NCI-H2196 (cell line): ENCODE results near the gene ARHGEF6.
"Not testable (repeated sequence)": the region's sequence is repeated elsewhere in the genome, so short reads cannot be mapped to it uniquely, and the experiment has no call there.

Experiments
- DNase-seq: peaks from one replicate; lab custom pipeline; 2025; ENCODE audit not compliant: unreplicated experiment; lab: John Stamatoyannopoulos, UW

ARHGEF6 gene

DNA sequence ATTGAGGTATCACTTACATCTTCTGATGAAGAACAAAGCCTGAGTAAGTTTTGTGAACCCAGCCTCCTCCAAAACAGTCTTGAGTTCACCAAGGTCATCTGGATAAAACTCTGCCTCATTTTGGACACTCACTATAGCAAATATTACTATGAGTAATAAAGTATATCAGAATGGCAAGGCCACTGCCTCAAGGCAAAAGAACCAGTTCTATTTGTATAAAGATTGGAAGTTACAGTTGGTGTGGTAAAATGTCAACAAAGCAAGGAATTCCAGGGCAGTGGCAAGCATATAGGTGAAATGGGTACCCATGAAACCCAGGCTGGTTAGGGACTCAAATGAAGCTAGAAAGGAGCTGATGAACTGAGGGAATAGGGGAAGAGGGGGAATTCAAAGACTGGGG, 2.4 kb upstream of the ARHGEF6 start:
- no peak for DNase-seq

DNA sequence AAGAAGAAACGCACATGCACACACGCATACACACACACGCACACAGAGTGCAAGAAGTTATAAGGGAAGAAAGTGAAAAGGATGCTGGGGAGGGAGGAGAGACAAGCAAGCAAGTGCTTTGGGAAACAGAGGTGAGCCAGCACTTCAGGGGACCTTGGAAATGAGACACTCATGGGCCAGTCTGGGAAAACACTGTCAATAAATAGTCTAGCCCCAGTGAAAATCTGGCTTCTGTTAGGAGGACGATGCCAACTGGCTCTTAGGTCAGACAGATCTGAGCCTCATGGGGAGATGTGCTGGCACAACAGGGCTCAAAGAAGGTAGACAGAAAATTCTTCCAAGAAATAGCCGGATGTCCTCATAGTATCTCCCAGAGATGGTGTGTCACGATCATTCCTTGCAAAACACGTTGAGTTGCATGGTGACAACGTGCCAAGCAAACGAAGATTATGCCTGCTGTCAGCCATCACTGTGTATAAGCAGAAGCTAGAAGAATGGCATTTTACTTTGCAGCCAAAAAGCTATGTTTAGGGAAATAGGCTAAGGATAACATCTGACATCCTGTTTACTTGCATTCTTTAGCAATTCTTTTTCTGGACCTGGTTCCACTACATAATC, 557 bp upstream of the ARHGEF6 start:
- no peak for DNase-seq

DNA sequence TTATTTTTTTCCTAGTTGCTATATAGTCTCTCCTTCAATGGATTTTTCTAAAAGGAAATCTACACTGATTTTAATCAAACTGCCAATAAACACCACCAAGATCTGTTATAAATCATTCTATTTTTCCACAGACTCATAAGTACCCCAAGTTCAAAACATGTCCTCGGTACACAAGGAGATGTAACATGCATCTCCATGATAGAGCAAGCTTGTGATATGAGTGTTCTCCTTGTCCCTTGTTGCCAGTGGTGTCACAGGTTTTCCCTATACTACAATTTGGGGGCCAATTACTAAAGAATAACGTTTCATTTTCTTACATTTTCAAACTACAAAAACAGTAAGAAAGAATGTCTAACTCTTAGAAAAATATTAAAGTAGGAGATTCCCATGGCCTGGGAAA, 491 bp downstream of the ARHGEF6 start:
- DNase-seq: no peak

DNA sequence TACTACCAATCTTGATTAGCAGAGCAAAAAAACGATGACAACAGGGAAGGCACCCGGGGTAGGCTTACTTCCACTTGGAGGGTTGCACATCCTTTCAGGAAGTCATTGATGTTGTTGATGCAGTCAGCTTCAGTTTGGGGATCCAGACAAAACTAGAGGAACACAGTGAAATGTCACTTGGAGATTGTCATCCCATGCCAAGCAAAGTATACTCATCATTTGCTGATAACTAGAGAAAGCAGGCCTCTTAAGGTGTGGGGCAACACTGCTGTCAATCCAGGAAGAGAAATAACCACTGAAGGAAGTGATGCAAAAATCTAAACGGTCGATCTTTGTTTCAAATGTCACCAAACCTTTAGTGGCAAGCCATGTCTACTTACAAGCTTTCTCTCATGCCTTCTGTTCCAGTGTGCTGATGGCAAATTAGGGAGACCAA, 1.4 kb downstream of the ARHGEF6 start:
- no peak for DNase-seq

DNA sequence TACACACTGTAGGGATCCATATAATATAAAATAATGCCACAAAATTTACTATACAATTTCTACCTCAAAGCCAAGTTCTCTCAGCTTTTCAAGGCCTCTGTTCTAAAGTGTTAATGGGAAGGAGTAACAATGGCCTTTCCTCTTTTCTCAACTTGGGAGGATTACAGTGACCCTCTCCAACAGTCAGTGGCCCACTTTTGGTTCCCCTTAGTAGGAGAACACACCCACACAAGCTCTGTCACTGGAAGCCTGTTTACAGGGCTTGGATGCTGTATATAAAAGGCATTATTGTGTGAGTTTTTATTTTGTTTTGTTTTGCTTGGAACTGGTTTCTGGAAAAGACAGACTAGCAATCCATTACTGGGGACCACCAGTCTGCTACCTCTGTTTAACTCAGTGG, 1.8 kb downstream of the ARHGEF6 start:
- DNase-seq: no peak

DNA sequence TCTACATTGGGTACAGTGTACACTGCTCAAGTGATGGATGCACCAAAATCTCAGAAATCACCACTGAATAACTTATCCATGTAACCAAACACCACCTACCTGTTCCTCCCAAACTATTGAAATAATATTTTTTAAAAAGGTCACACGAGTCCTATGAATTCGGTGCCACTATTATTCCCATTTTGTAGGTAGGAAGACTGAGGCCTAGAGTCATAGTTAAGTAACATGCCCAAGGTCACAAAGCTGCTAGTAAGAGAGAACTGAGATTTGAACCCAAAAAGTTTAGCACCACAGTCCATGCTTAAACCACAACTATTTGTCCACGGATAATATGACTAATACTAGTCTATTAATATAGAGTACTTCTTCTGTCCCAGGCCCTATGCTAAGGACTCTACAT, 2.7 kb downstream of the ARHGEF6 start:
- no peak for DNase-seq

DNA sequence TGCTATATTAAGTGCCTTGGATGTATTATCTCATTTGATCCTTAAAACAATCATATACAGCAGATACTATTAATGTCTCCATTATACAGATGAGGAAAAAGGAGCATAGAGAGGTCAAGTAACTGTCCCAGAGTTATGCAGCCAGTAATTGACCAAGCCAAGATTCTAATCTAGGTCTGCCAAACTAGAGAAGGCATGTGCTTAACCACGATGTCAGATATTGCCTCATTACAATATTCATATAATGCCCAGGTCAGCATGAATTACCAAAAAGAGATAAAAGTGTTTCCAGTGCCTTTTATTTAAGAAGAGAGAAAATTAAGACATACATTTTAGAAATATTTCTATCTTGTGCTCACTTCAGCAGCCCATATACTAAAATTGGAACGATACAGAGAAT, 7.1 kb downstream of the ARHGEF6 start:
- DNase-seq: no peak

DNA sequence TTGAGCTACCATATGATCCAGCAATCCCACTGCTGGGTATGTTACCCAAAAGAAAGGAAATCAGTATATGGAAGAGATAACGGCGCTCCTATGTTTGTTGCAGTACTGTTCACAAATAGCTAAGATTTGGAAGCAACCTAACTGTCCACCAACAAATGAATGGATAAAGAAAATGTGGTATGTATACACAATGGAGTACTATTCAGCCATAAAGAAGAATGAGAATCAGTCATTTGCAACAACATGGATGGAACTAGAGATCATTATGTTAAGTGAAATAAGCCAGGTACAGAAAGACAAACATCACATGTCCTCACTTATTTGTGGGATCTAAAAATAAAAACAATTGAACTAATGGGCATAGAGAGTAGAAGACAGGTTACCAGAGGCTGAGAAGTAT, 8.9 kb downstream of the ARHGEF6 start:
- DNase-seq: not testable (repeated sequence)

DNA sequence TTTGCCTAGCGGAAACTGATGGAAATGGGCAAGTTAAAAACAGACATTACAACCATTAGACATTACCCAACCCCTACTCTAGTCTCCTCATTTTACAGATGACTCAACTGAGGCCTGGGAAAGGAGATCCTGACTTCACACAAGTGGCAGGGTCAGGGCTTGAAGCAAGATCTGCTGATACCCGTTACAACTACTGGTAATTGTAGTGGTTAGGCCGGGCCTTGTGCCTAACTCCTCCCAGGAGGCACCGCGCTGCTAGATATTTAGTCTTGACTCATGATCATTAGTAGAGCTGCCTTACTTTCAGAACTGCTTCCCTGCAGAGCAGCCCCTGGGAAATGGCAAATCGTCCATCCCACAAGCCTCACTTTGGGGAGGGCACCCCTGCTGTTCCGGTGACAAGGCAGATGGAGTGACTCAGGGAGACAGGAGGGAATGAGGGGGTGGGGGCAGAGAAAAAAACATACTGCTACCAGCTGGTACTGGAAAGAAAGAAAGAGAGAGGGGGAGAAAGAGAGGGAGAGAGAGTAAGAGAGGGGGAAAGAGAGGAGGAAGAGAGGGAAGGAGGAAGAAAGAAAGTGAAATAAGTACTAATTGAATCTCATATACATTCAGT, 12.2 kb downstream of the ARHGEF6 start:
- peak; percentile 24 for DNase-seq

DNA sequence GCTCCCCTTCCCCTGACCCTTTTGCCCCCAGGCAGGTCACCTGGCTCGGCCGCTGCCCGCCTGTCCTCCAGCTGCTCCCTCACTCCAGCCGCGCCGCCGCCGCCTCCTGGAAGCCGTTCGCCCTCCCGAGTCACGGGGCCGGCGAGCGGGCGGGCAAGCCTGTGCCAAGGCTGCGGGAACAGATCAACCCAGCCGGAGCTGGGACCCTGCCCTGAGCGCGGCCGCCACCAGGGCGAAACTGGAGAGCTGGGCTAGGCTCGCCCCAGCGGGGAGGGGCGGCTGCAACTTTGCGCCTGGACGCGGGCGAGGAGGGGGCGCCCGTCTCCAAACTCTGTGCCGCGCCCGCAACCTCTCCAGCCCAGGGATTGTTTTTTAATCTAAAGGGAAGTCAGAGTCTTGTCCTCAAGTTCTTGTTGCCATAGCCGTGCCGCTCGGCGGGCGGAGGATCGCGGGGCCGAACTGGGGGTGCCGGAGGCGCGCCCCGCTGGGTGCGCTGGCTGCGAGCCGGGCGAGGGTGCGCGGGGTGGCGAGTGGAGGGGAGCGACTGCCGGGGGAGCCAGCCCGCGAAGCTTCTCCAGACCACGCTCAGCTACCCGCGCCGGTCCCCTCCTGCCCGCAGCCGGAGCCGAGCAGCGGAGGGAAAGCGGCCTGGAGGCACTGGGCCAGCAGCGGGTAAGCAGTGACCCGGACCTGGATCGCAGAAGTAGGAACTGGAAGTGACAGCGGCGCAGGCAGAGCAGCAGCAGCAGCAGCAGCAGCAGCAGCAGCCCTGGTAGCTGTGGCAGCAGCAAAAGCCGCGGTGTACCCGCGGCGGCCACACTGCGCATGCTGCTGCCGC, 13.4 kb downstream of the ARHGEF6 start:
- peak; percentile 22 for DNase-seq

DNA sequence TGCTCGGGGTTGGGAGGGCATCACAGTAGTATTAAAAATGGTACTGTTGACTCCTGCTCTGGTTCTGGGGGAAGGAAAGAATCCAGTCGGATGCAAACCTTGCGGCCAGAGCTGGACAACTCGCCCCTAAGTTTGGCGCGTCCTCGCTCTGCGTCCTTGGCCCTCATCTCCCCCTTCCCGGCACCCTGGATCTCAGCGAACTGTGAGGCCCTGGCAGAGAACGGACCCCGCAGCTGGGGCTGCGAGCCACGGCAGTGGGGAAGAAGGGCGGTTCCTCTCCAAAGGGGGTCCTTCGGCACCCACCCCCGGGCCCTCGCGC, 14.0 kb downstream of the ARHGEF6 start:
- no peak for DNase-seq

DNA sequence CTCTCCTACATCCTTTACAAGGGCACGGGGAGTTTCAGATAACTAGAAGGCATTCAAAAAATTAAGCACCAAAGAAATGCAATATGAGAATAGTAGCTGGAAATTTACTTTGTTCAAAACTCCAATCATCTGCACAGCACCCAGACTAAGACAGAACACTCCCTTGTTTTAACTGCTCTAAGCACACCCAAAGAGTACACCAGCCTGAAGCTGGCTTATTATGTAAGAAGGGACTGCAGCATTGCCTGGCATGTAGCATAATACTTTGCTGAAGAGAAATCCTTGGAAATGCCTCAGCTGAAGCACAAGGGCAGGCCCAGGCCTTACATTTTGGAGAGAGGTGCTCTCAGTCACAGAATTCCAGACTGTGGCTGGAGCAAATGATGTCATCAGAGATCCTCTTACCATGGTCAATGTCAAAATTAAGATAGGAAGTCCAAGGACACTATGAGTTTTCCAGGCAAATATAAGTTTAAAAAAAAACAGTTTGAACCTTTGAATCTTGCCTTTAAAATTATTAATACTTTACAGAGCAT, 14.8 kb downstream of the ARHGEF6 start:
- no peak for DNase-seq

DNA sequence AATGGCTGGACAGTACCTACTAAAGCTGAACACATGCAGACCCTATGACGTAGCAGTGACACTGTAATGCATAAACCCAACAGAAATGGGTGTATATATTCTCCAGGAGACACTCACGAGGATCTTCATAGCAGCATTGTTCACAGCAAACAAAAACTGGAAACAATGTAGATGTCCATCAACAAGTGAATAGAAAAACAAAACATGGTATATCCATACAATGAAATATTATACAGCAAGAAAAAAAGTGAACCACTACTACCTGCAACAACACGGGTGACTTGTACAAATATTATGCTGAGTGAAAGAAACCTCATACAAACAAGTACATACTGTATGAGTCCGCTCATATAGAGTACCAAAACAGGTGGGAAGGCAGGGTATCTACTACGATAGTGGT, 16.5 kb downstream of the ARHGEF6 start:
- DNase-seq: no peak

DNA sequence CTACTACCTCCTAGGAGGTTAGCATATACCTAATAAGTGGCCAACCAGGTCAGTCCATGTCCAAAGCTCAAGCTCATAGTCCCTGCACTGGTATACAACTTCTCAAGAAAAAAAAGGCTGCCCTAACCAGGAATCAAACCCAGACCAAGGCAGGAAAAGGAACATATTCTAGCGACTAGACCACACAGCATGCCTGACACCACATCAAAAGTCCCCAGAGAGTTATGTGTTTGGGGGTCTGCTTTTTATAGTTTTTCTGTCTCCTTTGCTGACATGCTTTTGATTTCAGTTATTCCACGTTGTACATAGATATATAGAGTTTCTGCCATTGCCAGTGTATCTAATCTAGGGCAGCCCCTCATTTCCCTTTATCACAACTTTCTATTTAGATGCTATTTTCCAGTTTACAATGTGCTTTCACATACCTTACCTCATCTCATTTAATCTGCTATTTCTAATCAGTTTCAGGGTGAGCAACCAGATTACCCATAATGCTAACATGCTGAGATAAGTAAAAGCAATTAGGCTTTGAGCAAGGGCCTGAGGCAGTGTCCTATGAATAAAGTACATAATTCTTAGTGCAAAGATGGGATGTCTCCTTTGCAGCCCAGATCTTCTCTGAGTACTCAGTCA, 17.8 kb downstream of the ARHGEF6 start:
- DNase-seq: no peak

DNA sequence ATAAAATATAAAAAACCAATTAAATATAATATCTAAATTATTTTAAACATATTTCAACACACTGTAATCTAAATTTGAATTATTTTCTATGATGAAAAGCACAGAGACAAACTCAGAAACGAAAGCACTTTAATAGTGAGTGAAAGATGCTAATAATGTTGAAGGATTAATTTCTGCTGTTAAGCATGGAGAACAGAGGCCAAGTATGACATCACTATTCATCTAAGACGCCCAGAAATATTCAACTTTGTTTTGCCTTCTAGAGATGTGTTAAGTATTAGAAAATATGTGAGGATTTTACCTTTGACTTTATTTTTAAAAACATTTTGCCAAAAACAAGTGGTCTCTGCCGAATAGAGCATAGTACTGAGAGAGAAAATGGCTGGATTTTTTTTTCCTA, 19.3 kb downstream of the ARHGEF6 start:
- no peak for DNase-seq

DNA sequence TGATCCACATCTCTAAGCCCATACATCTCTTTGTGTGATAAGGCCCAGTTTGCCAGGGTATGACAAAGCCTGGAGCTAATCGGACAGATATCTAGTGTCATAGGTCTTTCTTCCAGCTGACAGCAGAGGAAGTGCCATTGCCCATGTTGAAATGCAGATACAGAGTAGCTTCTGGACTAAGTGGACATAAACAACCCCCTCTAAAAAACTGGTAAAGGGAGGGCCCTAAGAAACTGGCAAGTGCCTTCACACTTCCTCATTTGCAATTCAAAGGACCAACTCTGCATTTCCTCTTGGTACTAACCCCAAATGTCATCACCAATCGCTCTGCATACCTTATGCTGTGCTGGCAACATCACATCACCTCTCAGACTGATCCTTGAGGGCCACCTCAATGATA, 20.8 kb downstream of the ARHGEF6 start:
- no peak for DNase-seq

DNA sequence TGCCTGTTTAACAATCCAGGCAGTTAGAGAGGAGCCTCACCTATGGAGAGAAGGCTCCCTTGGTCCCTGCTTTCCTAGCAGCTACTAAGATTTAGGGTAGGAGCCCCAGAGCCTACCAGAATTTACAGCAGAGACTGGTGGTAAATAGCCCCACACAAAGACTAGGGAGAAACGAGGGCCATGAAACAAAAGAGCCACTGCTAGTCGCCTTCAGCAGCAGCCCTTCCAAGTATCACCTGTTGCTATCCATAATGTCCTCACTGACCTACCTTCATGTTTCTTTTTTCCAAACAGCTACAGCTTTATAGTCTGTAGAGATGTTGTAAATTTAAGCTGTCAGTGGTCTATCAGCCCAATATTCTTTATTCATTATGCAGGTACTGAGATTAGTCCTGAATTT, 25.3 kb downstream of the ARHGEF6 start:
- no peak for DNase-seq

DNA sequence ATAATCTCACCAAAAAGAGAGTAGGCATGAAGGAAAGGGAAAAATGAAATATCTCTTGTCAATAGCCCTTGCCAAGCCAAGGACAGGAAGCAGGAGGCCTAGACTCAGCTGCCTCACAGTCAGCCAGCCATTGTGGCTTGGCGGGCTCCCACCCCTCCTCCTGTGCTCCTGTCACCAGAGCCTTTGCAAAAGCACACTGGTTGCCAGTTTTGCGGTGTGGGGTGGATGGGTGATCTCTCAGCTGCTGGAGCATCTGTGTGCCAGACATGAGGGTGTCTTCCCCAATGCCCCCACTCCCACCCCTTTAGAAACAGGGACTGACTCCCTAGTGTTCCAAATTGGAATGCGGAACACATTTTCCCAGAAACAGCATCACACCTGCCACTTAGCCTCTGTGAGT, 26.1 kb downstream of the ARHGEF6 start:
- peak; percentile 14 for DNase-seq

DNA sequence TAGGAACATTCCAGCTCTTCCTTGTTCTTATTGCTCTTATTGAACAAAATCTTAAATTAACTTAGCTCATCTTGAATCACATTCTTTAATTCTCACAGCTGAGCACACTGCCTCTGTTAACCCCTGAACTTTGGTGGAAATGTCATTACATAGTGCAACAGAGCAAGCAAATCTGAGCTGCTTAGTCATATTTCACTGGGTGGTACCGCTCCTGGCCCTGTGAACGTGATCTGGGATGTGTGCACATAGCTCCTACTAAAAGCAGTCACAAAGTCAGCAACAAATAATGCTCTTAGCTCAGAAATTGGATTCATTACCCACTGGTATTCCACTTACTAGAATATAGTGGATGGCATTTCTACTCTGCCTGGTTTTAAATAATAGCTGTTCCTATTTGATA, 27.9 kb downstream of the ARHGEF6 start:
- DNase-seq: no peak

DNA sequence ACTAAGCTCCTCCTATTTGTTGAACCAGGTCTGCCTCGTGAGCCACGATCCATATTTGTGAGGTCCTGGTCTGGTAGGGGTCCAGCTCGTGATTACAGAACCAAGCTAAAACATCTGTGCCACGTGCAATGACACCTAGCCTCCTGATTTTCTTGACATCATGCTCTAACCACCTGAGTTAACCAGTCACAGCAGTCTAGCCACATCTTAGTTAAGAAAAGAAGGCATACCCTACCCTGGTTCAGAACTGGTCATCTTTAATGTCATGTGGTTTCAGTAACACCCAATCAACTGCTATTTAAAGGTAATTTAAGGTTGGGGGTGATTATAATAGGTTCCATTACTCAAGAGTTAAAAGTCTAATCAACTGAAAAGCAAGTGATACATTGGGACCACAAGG, 28.4 kb downstream of the ARHGEF6 start:
- DNase-seq: no peak

DNA sequence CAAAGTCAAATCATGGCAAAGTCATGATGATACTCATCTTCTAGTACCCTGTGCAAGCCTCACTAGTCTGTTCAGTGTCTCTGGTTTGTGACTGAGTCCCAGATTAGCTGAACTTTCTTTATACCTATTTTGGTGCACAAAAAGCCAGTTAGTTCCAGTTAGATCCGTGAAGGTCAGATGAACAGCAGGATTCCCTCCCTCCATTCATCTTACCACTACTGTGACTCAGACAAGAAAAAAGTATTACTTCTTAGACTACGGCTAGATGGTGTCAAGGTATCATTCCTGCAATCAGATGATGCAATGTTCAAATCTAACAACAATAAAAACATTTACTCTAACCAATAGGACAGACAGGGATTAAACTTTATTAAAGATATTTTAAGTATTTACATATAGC, 30.4 kb downstream of the ARHGEF6 start:
- no peak for DNase-seq
